ENCODE results near the gene PLXNA3. TPM values are rescaled to one million over a fixed set of nuclear protein-coding genes. Genes with fewer than 3 reads are reported as not detected.

Gene PLXNA3
- total RNA-seq, 2 donors from 2014 or later = 52.6 to 68.8 TPM

DNA sequence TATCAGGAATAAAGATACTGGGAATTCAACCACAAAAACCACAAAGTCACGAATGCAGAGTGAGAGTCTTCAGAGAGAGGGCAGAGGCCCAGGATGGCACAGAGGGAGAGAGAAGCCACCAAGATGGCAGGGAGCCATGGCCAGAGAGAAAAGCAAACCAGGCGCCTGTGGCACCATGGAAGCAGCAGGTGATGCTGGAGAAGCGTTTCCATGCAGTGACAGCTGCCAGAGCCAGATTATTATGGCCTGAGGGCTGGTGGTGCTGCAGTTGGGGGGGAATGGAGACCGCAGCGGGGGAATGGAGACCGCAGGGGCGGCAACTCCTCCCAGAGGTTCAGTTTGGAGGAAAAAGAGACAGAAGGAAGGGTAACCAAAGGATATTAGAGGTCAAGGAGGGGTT lies 40.9 kb upstream of the PLXNA3 start:
- Histone ChIP-seq H3K9me3 (ENCODE audit: control insufficient read depth, low read length) (no peaks in the 10 kb centered on the region), H3K9ac (ENCODE audit: extremely low read depth, low read length, poor library complexity, severe bottlenecking) (no peak overlapping the region), H3K4me3 (ENCODE audit: low read length) (no peak overlapping the region), H3K27ac (ENCODE audit: low read depth, low read length) (no peak overlapping the region), H3K27me3 (ENCODE audit: control insufficient read depth, insufficient read depth, low read length, poor library complexity, severe bottlenecking) (no peaks in the 10 kb centered on the region), H3K36me3 (ENCODE audit: control insufficient read depth, insufficient read depth, low read length) (no peaks in the 10 kb centered on the region), H3K4me1 (ENCODE audit: control insufficient read depth, insufficient read depth, low read length) (no peaks in the 10 kb centered on the region)
- Mint-ChIP-seq H3K27me3 (ENCODE audit: insufficient read depth) (no peaks in the 10 kb centered on the region), H3K27ac (no peak overlapping the region), H3K4me1 (no peaks in the 10 kb centered on the region), H3K36me3 (ENCODE audit: low read depth) (peaks cover 5% of the 10 kb centered on the region), H3K4me3 (no peak overlapping the region), H3K9me3 (peaks cover 63% of the 10 kb centered on the region)
- WGBS, 2 experiments (ENCODE audit: insufficient coverage in 1 of 2, insufficient read length in 1 of 2) = 94 to 95% methylated on average over 2 to 7 of the region's 7 CpGs
- TF ChIP-seq, protein P1, sequence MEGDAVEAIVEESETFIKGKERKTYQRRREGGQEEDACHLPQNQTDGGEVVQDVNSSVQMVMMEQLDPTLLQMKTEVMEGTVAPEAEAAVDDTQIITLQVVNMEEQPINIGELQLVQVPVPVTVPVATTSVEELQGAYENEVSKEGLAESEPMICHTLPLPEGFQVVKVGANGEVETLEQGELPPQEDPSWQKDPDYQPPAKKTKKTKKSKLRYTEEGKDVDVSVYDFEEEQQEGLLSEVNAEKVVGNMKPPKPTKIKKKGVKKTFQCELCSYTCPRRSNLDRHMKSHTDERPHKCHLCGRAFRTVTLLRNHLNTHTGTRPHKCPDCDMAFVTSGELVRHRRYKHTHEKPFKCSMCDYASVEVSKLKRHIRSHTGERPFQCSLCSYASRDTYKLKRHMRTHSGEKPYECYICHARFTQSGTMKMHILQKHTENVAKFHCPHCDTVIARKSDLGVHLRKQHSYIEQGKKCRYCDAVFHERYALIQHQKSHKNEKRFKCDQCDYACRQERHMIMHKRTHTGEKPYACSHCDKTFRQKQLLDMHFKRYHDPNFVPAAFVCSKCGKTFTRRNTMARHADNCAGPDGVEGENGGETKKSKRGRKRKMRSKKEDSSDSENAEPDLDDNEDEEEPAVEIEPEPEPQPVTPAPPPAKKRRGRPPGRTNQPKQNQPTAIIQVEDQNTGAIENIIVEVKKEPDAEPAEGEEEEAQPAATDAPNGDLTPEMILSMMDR (conservative IDR thresholded peaks at IDR 0.05) = no peak
- DNase-seq = no peak

DNA sequence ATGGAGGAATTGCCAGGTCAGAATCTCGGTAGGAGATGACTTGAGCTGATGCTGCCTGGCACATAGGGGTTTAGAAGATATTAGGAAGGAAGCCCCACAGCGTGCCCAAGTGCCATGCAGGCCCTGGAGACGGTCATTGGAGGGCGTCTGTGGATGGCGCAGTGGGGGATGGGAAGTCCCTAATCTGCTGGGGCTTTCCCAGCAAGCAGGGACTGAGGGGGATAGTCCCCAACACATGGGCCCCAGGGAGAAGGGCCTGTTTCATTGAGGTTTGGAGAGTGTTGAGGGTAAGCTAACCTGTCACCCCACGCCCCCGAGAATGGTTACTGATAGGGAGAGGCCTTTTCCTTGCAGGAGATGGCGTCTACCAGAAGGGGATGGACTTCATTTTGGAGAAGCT lies 38.9 kb upstream of the PLXNA3 start:
- no peak overlapping the region for H3K4me3 Mint-ChIP-seq
- no peak for DNase-seq
- no peaks in the 10 kb centered on the region for H3K4me1 Mint-ChIP-seq
- H3K27ac ChIP-seq (ENCODE audit: low read depth, low read length) = no peak overlapping the region
- TF ChIP-seq, protein P1 (conservative IDR thresholded peaks at IDR 0.05) = no peak
- H3K9me3 ChIP-seq (ENCODE audit: control insufficient read depth, low read length) = no peaks in the 10 kb centered on the region
- H3K27ac Mint-ChIP-seq = no peak overlapping the region
- no peaks in the 10 kb centered on the region for H3K36me3 ChIP-seq (ENCODE audit: control insufficient read depth, insufficient read depth, low read length)
- H3K27me3 Mint-ChIP-seq (ENCODE audit: insufficient read depth) = no peaks in the 10 kb centered on the region
- H3K9me3 Mint-ChIP-seq = peaks cover 55% of the 10 kb centered on the region
- no peak overlapping the region for H3K4me3 ChIP-seq (ENCODE audit: low read length)
- peaks cover 5% of the 10 kb centered on the region for H3K36me3 Mint-ChIP-seq (ENCODE audit: low read depth)
- no peak overlapping the region for H3K9ac ChIP-seq (ENCODE audit: extremely low read depth, low read length, poor library complexity, severe bottlenecking)
- no peaks in the 10 kb centered on the region for H3K27me3 ChIP-seq (ENCODE audit: control insufficient read depth, insufficient read depth, low read length, poor library complexity, severe bottlenecking)
- WGBS, 2 experiments (ENCODE audit: insufficient coverage in 1 of 2, insufficient read length in 1 of 2) = 94% methylated on average over 8 of the region's 8 CpGs; no CpG with 5 or more reads in 1 of the 2 experiments
- no peaks in the 10 kb centered on the region for H3K4me1 ChIP-seq (ENCODE audit: control insufficient read depth, insufficient read depth, low read length)

DNA sequence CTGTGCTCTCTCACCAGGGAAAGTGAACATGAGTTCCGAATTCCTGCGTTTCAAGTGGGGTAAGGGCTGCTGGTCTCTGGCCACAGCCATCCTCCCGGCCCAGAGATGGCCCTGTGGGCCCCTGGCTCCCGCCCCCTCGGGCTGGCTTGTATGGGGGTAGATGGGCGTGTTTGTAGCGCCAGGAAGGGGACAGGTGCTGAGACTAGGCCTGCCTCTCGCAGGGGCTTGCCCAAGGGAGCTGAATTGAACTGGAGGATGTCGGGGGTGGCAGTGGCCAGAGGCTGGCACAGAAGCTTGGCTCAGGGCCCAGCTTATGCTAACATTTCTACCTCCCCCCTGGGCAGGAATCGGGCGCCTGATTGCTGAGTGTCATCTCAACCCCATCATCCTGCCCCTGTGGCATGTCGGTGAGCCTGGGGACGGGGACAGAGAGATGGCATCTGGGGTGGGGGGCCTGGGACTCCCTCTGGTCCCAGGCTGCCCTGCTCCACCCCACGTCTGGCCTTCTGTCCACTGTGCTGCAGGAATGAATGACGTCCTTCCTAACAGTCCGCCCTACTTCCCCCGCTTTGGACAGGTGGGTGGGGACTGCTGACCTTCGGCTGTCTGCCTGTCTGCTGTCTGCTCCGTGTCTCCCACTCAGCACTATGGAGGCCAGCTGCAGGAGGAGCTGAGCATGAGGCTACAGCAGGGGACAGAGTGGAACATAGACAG lies 38.2 kb upstream of the PLXNA3 start:
- WGBS, 2 experiments (ENCODE audit: insufficient coverage in 1 of 2, insufficient read length in 1 of 2) = 94 to 100% methylated on average over 1 to 17 of the region's 19 CpGs
- H3K4me1 Mint-ChIP-seq = no peaks in the 10 kb centered on the region
- TF ChIP-seq, protein P1 (conservative IDR thresholded peaks at IDR 0.05) = no peak
- H3K27ac ChIP-seq (ENCODE audit: low read depth, low read length) = no peak overlapping the region
- H3K27me3 Mint-ChIP-seq (ENCODE audit: insufficient read depth) = no peaks in the 10 kb centered on the region
- H3K4me3 ChIP-seq (ENCODE audit: low read length) = no peak overlapping the region
- peaks cover 5% of the 10 kb centered on the region for H3K36me3 Mint-ChIP-seq (ENCODE audit: low read depth)
- no peaks in the 10 kb centered on the region for H3K36me3 ChIP-seq (ENCODE audit: control insufficient read depth, insufficient read depth, low read length)
- DNase-seq = no peak
- H3K9me3 Mint-ChIP-seq = peaks cover 62% of the 10 kb centered on the region
- no peaks in the 10 kb centered on the region for H3K9me3 ChIP-seq (ENCODE audit: control insufficient read depth, low read length)
- H3K9ac ChIP-seq (ENCODE audit: extremely low read depth, low read length, poor library complexity, severe bottlenecking) = no peak overlapping the region
- H3K4me3 Mint-ChIP-seq = no peak overlapping the region
- H3K4me1 ChIP-seq (ENCODE audit: control insufficient read depth, insufficient read depth, low read length) = no peaks in the 10 kb centered on the region
- no peak overlapping the region for H3K27ac Mint-ChIP-seq
- no peaks in the 10 kb centered on the region for H3K27me3 ChIP-seq (ENCODE audit: control insufficient read depth, insufficient read depth, low read length, poor library complexity, severe bottlenecking)

Data from endodermal cell (in vitro differentiated cells).